AG04449 (cell line): Measurements from ENCODE around the gene AP5S1.

ENCODE experiments used
- CTCF ChIA-PET: fragments of 350-600 bp; formaldehyde crosslinking; extraction: SDS; loops from one replicate; lab custom pipeline; 2021; ENCODE audit warnings: antibody characterized with exemption; lab: Yijun Ruan, JAX
- POLR2A ChIA-PET: fragments of 400-600, 350-600 bp; formaldehyde crosslinking; extraction: SDS; loops from one replicate; lab custom pipeline; 2020; ENCODE audit warnings: antibody characterized with exemption, inconsistent platforms; lab: Yijun Ruan, JAX
- DNase-seq: peaks from one replicate; pipeline ENCODE4 v3.0.0-alpha.2; 2010; ENCODE audit warnings: low read depth, low spot score
- H3K4me3 ChIP-seq: 2 replicates; pipeline ENCODE4 v1.5.1; 2011; ENCODE audit warnings: low read depth, mild to moderate bottlenecking, control low read depth, low read length
- TF ChIP-seq, protein P1 (sequence below): IDR thresholded peaks from one replicate; pipeline ENCODE4 v1.5.1; 2011; ENCODE audit warnings: mild to moderate bottlenecking, moderate library complexity, low read length, control low read depth, inconsistent platforms; ENCODE audit not compliant: insufficient read depth; ENCODE audit errors: missing control alignments

The AP5S1 gene

DNA sequence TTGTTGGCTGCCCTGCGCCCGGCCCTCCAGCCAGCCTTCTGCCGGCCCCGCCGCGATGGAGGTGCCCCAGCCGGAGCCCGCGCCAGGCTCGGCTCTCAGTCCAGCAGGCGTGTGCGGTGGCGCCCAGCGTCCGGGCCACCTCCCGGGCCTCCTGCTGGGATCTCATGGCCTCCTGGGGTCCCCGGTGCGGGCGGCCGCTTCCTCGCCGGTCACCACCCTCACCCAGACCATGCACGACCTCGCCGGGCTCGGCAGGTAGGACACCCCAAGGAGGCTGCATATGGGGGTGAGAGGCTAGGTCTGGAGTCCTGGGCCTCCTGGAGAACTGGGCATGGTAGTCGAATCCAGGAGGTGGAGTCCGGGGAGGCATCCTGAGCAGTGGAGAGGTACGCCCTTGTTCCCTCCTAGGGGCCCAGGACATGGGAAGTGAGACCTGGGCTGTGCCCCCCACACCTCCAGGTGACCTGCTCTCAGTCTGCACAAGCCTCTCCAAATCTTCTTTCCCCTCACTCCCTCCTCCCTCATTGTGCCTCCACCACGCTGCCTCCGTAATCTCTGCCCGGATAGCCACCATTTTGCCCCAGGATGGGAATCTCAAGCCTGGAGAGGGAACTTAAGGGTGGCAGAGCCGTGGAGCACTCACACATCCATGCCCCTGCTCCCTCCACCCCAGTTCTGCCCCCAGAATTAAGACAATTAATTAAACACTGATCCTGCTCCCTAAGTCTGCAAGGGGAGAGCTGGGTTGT, 23.7 kb upstream of the AP5S1 start:
- peak overlapping the region; percentile 84 for H3K4me3 ChIP-seq
- ChIA-PET CTCF (interaction anchor here (0.6 to 3.3 kb wide), 9 partner anchors 9 to 400 kb away, joined by 3 to 18 read pairs (median 7); partner anchors contain the start of genes AP5S1 and CENPB), POLR2A (interaction anchor here (0.8 to 2.0 kb wide), 4 partner anchors 11 to 55 kb away, joined by 3 to 12 read pairs (median 4); partner anchors contain the start of gene CENPB)
- TF ChIP-seq, protein P1, sequence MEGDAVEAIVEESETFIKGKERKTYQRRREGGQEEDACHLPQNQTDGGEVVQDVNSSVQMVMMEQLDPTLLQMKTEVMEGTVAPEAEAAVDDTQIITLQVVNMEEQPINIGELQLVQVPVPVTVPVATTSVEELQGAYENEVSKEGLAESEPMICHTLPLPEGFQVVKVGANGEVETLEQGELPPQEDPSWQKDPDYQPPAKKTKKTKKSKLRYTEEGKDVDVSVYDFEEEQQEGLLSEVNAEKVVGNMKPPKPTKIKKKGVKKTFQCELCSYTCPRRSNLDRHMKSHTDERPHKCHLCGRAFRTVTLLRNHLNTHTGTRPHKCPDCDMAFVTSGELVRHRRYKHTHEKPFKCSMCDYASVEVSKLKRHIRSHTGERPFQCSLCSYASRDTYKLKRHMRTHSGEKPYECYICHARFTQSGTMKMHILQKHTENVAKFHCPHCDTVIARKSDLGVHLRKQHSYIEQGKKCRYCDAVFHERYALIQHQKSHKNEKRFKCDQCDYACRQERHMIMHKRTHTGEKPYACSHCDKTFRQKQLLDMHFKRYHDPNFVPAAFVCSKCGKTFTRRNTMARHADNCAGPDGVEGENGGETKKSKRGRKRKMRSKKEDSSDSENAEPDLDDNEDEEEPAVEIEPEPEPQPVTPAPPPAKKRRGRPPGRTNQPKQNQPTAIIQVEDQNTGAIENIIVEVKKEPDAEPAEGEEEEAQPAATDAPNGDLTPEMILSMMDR, result no peak
- no peak for DNase-seq

DNA sequence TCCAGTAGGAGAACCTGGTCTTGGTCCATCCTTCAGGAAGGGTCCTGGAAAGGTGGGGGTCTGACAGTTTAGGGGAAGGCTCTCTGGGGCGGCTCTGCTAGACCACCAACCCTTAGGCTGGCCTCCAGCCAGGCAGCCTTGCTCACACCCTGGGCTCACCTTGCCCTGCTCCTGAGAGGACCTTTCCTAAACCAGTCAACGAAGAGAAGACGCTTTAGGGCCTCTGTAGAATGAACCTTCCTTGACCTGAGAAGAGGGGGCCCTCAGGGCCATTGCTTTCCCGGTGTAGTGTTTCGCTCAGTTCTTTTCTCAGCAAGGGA, 23.2 kb upstream of the AP5S1 start:
- no peak for DNase-seq
- H3K4me3 ChIP-seq, result peak overlapping the region; percentile 84
- TF ChIP-seq, protein P1, result no peak
- POLR2A ChIA-PET, result no interaction called here
- CTCF ChIA-PET, result interaction anchor here (3.3 kb wide), 1 partner anchor 16 kb away, joined by 18 read pairs; no protein-coding TSS in a partner anchor

DNA sequence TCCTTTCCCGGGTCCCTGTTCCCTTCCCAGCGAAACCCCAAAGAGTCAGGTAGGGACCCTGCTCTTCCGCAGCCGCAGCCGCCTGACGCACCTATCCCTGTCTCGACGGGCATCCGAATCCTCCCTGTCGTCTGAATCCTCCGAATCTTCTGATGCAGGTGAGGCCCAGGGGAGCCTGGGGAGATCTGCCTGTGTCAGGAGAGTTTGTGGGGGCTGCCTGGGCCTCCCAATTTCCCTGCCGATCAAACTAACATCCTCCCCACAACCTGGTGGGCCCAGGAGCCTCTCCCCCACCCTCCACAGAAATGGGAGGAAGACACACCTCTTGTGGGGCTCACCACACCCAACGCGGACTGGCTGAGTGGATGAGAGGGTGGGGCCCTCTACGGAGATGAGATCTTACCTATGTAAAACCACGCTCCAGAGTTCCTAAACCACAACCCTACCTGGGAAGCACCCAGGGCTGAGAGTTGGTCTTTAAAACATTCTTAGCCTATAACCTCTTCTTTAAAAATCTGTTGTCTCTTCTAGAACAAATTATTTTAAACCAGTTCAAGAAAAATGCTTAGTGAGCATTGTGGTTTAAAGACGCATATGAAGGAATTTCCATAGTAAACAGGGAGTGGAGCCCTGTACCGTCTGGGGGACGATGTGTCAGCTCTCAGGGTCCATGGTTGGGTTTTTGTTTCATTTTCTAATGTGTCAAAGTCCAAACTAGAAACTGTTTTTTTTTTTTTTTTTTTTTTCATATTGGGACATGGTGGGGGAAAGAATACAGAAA, 22.6 kb upstream of the AP5S1 start:
- ChIA-PET POLR2A (no interaction called here), CTCF (interaction anchor here (3.3 to 4.3 kb wide), 2 partner anchors 15 to 22 kb away, joined by 18 to 40 read pairs; partner anchors contain the start of gene AP5S1)
- peak overlapping the region; percentile 84 for H3K4me3 ChIP-seq
- no peak for DNase-seq
- TF ChIP-seq, protein P1, result no peak

DNA sequence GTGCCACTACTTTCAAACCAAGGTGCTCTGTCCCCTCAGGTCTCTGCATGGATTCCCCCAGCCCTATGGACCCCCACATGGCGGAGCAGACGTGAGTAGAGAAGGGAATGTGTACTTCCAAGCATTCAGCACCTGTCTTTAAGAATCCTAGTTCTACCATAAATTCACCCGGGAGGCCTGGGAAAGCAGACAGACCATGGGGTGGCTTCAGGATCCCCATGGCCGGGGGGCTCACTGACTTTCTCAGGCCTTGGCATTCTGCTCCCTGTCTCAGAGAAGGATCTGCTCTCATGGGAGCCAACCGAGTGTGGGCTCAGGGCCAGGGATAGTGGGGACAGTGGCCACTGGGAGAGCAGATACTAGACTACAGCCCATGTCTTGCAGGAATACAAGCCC, 22.0 kb upstream of the AP5S1 start:
- no peak for DNase-seq
- ChIA-PET CTCF (interaction anchor here (4.3 kb wide), 1 partner anchor 21 kb away, joined by 40 read pairs; the partner anchor contains the start of gene AP5S1), POLR2A (no interaction called here)
- TF ChIP-seq, protein P1, result no peak
- H3K4me3 ChIP-seq, result peak overlapping the region; percentile 25

DNA sequence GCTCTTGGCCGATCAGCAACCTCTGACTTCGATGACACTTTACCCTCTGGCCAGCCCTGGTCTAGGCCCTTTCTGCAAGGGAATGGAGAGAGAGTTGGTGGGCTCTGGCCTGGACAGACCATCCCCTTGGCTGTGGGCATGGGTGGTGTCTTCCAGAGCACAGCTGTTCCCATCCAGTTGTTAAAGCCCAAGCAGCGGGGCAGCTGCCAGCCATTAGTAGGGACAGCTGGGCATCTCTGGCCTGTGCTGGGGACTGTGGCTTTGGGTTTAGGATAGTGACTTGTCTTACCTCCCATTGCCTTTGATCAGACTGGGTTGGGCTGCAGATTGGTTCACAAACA, 21.5 kb upstream of the AP5S1 start:
- ChIA-PET CTCF (interaction anchor here (0.9 to 4.3 kb wide), 3 partner anchors 11 to 21 kb away, joined by 4 to 40 read pairs (median 11); partner anchors contain the start of gene AP5S1), POLR2A (no interaction called here)
- TF ChIP-seq, protein P1, result no peak
- H3K4me3 ChIP-seq, result peak overlapping the region; percentile 8; the same call in 1 of the 2 replicates
- no peak for DNase-seq
